Right forelimb (tissue), 1 donor: ENCODE measurements around the gene GPRC5C.

Experiments
- DNase-seq: peaks from one replicate; pipeline ENCODE4 v3.0.0-alpha.2; 2018

GPRC5C gene

DNA sequence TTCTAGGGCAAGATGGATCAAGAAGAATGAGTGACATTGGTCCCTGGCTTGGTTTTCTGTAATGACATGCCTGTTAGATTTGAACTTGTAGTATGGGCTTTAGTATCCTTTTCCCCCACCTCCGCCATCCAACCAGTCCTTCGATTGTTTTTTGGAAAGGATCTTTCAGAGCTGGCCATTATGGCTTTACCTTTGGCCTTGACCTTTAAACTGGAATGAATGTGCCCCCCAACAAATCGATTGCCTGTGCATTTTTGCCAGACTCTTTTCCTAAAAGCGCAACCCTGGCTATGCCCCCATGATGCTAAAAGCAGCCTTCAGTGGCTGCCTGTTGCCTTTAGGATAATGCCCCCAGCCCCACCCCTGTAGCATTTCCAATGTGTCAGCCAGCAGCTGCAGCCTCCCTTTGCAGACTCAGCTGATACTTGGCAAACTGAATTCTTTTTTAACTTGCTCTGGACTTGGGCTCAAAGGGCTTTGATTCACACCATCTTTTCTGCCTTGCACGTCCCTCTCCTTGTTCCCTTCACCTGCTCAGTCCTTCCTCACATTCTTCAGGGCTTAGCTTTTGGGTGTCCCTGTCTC is 4.0 kb downstream of the GPRC5C start:
- no peak for DNase-seq

DNA sequence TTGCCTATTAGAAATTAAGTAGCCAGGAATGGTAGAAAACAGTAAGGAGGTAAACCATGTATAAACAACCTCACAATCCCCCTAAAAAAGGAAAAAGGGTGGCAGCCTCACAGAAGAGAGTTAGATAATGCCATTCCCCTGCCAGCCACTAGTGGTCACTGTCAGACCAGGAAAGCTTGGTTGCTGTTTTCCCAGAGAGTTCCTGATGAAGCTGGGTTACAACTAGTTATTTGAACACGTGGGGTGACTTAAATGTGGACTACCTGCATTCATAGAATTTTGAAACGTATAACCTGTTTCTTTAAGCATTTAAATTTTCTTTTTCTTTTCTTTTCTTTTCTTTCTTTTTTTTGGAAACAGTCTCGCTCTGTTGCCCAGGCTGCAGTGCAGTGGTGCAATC is 5.8 kb downstream of the GPRC5C start:
- DNase-seq: no peak

DNA sequence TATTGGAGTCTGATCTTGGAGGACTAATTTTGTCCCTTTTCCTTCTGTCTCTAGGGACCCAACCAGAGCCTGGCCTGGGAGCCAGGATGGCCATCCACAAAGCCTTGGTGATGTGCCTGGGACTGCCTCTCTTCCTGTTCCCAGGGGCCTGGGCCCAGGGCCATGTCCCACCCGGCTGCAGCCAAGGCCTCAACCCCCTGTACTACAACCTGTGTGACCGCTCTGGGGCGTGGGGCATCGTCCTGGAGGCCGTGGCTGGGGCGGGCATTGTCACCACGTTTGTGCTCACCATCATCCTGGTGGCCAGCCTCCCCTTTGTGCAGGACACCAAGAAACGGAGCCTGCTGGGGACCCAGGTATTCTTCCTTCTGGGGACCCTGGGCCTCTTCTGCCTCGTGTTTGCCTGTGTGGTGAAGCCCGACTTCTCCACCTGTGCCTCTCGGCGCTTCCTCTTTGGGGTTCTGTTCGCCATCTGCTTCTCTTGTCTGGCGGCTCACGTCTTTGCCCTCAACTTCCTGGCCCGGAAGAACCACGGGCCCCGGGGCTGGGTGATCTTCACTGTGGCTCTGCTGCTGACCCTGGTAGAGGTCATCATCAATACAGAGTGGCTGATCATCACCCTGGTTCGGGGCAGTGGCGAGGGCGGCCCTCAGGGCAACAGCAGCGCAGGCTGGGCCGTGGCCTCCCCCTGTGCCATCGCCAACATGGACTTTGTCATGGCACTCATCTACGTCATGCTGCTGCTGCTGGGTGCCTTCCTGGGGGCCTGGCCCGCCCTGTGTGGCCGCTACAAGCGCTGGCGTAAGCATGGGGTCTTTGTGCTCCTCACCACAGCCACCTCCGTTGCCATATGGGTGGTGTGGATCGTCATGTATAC is 8.0 kb downstream of the GPRC5C start:
- no peak for DNase-seq

DNA sequence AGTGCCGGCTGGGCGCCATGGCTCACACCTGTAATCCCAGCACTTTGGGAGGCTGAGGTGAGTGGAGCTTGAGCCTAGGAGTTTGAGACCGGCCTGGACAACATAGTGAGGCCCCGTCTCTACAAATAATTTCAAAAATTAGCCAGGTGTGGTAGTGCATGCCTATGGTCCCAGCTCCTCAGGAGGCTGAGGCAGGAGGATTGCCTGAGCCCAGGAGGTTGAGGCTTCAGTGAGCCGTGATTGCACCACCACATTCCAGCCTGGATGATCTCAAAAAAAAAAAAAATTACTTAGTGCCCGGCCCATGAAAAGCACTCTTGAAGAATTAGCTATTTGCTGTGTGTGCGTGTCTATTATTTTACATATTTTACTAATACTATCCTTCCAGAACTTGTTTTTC is 9.6 kb downstream of the GPRC5C start:
- DNase-seq: no peak

DNA sequence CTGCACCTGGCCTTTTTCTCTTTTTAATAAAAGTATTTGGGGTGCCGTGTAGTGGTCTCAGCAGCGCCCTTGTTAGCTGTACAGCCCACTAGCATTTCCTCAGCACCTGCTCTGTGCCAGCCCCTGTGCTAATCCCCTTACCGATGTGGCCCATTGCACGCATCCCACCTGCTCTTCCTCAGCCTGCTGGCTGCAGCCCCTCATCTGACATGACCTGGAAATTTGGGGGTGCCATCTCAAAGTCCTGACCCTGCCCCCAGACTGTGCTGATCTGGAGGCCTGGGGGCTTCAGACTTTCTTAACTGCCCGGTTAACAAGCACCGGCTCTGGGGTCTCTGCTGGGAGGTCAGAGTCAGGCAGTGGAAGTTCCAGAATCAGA is 10.4 kb downstream of the GPRC5C start:
- DNase-seq: peak; percentile 40

DNA sequence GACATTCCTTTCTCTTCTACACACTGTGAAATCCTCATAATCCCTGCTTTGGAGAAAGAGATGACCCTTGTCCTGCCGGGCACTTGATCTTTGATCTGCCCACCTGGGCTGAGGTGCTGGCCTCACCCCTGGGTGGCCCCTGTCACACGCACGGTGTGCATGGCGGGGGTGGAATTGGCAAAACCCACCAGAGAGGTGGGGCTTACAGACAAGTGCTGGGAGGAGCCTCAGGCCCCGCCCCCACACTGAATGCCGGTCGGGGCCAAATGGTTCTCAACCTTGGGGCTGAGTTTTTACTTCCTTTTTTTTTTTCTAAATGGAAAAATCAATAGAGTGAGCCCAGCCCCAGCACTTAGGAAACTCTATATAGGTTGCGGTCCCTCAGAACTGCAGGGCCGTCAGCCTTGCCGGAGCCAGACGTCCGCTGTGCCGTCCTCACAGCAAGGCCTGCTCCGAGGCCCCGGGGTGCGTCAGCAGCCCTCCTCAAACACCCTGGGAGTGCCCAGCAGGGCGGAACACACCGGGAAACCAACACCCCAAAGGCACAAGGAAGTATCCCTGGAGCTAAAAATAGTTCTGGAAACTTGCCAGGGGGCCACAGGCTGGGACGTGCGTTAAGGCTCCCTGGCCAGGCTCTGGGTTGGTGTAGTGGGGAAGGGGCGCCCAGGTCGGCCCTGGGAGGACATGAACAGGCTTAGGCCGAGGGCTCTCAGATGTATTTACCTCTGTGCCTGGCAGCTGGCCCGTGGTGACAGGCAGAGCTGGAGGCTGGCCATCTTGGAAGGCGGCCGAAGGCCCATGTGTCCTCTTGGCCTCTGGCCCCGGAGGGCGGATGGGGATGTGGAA is 11.0 kb downstream of the GPRC5C start:
- DNase-seq: peak; percentile 84

DNA sequence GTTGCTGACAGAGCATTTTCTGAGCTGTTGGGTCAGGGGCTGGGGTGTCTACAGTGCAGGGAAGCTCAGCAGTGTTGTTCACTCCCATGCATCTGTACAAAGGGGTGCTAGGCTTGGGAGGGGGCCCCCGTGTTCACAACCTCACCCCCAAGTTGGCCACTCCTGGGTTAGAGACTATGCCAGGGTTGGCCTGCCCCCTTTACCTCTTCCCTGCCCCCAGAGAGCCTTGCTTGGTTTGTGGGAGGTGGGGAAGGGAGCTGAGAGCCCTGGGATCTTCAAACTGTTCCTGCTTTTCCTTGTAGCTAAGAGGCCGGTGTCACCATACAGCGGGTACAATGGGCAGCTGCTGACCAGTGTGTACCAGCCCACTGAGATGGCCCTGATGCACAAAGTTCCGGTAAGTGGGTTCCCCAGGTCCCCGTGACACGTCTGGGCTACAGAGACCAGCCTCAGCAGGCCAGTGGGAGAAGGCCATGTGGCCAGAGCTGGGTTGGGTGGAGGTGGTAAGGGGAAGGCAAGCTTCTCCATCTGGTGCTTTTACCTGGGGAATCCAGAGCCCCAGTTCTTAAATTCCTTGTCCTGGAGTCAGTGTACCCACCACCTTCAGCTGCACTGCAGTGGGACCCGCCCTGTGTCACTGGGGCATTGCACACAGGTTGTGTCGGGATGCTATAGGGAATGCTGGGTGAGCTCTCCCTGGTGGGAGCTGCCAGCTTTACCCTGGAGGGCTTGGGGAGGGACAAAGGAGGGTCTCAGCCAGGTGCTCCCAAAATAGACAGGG is 11.8 kb downstream of the GPRC5C start:
- DNase-seq: peak; percentile 34

DNA sequence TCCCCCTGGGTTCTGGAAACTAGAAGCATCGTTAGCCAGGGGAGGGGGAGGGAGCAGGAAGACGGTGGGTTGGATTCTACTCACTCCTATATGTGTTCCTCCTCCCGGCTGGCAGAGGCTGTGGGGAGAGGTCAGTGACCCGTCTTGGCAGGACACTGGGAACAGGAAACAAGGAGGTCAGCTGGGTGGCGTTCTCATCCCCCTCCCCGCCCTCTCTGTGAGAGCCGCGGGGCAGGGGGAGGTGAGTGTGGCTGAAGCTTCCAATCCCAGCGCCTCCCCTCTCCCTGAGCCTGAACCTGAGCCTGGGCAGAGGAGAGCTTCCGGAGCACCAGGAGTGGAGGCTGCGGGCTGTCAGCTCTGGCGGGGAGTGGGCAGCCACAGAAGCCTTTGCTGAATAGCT is 12.5 kb downstream of the GPRC5C start:
- peak; percentile 48 for DNase-seq

DNA sequence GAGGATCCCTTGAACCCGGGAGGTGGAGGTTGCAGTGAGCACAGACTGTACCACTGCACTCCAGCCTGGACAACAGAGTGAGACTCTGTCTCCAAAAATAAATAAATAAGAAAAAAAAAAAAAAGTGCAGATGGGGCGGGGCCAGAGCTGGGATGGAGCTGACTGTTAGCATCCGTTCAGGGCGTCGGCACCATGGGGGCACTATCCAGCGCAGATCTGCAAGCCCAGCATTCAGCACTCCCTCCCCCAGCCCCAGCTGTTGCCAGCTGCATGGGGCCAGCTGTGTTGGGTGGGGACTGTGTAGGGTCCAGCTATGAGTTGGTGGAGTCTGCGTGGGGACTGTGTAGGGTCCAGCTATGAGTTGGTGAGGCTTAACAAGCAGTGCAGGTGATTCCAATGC is 13.3 kb downstream of the GPRC5C start:
- peak; percentile 44 for DNase-seq

DNA sequence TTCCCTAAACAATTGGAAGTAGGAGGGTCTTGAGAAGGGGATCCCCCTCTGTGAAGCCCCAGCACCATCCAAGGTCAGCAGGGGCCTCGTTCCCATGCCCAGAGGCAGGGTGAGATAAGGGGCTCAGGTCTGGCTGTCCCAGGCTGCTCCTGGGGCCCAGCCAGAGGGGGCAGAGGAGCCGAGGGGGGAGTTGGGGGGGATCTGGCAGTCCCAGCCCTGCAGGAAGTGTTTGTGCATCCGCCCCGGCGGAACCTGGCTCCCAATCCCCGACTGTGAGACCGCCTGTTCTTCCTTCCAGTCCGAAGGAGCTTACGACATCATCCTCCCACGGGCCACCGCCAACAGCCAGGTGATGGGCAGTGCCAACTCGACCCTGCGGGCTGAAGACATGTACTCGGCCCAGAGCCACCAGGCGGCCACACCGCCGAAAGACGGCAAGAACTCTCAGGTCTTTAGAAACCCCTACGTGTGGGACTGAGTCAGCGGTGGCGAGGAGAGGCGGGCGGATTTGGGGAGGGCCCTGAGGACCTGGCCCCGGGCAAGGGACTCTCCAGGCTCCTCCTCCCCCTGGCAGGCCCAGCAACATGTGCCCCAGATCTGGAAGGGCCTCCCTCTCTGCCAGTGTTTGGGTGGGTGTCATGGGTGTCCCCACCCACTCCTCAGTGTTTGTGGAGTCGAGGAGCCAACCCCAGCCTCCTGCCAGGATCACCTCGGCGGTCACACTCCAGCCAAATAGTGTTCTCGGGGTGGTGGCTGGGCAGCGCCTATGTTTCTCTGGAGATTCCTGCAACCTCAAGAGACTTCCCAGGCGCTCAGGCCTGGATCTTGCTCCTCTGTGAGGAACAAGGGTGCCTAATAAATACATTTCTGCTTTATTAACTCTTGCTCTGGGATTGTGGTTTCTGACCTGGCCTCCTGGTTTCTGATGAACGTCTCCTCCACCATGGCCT is 14.9 kb downstream of the GPRC5C start:
- DNase-seq: peak; percentile 47

DNA sequence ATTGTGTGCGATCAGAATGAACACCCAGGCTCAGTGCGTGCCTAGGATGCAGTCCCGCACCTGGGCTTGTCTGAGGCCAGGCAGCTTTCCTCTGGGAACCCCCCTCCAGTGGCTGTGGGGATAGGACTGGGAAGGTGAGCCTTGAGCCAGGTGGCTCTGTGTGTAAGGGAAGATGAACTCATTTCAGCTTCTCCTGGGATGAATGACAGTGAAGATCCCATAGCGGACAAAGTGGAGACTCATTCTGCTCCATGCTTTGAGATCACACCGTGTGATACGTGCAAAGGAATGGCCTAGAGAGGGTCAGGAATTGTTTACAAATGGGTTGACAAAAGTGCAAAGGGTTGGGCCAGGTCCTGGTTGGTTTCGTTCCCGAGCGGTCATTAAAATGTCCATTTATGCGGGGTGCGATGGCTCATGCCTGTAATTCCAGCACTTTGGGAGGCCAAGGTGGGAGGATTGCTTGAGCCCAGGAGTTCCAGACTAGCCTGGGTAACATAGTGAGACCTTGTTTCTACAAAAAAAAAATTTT is 15.8 kb downstream of the GPRC5C start:
- peak; percentile 37 for DNase-seq

DNA sequence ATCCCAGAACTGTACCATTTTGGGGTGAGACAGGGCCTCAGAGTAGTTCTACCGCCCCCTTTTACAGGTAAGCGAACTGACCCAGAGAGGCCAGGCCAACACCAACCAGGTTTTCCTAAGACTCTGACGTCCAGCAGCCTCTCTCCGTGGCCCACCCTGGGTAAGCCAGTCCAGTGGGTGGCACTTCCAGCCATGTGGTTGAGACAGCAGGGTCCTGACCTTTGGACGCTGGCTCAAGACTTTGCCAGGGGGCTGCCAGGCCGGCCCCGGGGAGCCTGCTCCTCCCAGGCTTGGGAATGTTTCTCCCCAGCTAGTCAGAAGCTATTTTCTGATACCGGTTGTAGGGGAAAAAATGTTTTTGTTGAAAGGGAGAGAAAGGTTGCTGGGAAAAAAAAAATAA is 16.9 kb downstream of the GPRC5C start:
- no peak for DNase-seq

DNA sequence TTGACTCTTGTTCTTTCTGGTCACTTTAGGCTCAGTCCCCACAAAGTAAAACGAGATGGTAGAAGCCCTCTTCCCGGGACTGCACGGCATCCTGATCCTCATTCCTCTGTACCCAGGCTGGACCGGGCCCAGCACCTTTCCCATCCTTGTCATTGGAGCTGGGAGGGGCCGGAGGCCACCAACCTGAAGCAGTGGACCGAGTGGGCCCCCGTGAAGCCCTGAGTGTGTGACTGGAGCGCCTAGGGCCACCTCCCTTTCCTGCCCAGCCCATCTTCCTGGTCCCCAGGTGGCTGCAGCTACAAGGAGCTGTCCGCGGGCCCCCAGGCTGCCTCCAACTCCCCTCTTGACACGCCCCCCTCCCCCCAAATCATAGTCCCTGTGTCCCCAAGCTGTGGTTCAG is 17.4 kb downstream of the GPRC5C start:
- peak; percentile 36 for DNase-seq

DNA sequence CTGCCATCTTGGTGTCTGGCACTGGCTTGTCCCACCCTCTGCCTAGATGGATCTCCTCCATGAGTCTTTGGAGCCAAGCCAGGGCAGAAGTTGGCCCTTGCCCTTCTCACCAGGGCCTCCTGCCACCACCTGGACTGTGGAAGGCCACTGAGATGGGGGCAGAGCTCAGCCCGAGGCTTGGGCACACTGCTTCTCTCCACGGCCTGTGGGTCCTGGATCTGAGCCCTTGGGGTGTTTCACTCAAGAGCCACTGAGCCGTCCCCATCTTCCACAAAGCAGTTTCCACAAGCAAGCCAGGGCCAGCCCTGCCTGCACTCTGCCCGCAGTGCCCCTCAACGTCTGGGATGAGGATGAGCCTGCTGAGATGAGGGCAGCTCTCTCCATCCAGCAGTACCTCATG is 17.9 kb downstream of the GPRC5C start:
- DNase-seq: peak; percentile 42

DNA sequence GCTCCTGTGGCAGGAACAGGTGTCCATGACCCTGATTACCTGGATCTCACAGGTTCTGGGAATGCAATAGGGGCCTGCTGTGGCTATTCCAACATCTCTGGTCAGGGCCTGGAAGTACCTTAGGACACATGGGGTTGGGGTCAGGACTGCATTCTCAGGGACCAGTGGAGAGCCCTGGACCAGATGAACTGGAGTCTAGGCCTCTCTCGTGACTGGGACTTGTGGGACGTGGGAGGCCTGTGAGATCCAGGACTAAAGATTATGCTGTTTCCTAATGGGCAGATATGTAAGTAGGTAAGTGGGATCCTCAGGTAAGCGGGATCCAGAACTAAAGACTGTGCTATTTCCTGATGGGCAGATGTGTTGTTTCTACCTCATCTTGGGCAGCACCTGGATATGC is 18.3 kb downstream of the GPRC5C start:
- no peak for DNase-seq

DNA sequence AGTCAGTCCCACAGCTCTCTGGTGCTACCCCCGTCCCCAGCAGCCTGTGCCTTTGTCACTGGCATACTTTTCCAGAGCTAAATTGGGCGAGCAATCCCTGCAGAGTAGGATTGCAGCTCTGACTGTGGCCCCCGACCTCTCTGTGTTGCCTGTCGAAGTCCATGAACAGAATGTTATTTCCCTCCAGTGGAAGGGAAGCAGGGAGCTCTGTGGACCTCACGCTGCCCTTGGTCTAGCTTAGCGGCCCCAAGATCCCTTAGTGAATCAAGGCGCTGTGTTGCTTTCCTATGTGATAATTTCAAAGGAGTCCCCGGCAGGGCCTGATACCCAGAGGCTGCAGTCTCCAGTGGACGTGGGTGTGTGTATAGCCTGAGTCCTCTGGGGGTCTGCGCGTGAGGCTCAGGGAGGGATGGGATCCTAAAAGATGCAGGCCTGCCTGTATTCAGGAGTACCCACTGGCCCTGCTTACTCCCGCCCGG is 19.1 kb downstream of the GPRC5C start:
- no peak for DNase-seq

DNA sequence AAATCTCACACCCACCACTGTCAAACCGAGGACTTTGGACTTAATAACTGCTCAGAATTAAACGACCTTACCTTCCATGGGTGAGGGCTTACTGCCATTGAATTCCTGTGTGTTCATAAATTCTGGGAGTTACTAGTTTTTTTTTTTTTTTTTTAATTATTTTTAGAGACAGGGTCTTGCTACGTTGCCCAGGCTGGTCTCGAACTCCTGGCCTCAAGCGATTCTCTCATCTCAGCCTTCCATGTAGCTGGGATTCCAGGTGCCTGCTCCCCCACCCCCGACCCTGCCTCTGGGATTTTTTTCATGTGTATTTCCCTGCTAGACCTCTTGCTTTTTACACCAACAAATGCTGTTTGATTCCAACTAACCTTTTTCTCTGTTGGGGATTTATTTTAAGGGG is 19.7 kb downstream of the GPRC5C start:
- DNase-seq: no peak

DNA sequence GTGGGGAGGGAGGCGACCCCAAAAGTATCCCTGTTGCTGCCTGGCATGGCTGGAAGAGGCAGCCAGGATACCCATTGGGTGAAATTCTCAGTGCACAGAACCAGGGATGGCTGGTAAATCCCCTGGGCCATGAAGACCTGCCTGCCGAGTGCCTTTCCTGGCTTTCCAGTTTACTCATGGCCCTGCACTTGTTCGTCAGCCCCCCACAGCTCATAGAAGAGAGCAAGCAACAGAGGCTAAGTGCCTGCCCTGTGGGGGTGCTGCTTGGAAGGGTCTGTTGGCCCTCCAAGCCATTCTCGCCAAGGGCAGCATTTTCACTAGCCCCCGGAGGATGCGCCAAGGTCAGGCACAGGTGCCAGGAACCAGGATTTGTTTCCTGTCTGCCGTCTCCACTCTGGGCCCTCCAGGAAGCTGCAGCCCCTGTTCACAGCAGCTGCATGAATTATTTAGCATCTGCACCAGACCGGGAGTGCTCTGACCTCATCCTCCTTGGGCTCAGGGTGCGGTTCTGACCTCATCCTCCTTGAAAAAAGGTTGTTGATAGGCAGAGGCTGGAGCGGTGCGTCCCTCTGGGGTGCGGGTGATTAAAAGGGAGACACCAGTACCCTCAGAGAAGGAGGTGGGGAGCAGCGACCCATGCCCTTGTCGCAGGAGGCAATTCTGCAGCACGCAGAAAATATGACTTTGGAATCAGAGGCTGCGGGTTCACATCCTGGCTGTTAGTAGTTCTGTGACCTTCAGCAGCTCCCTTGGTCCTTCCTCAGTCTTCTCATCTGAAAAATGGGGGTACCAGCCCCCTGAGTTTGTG is 20.3 kb downstream of the GPRC5C start:
- peak; percentile 60 for DNase-seq

DNA sequence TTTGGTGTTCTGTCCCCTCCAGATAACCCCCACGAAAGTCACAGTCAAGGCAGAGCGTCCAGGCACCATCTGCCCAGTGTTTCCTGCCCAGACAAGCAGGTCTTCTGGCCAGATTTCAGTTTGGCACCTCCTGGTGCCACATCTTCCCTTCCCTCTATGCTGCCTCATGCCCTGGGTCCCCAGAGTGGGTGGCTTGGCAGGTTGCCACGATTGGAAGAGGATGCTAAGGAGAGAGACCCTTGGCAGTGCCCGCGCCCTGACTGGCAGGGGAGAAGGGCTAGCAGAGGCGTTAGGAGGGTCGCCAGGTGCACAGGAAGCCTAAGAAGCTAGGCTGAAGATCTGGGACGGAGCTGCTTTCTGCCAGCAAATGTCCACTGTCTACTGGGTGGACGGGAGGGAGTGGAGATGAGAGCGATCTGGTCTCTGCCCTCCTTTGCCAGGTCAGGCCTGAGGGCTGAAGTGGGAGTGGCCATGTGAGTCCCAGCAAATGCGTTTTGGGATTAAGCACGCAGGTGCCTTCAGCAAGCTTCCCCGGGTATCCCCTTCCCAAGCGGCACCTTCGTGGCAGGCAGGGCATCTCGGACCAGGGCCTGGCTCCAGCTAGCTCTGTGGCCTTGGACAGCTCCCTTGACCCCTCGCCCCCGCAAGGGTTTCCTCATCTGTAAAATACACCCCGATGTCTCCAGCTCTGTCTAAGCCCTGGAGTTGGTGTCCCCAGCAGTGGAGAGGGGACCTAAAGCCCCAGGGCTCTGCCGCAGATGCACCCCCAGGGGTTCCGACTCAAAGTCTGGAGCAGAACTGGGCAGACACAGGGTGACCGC is 21.2 kb downstream of the GPRC5C start:
- DNase-seq: no peak
